ENCODE results near the gene MRM1. TPM values are rescaled to one million over a fixed set of nuclear protein-coding genes. Genes with fewer than 3 reads are reported as not detected.

Gene MRM1
- total RNA-seq, 1 donor from 2014 or later, result 12.0 TPM

Other genes with a start within 250 kb of the MRM1 start
- gene TBC1D3H, start 213.1 kb upstream of the MRM1 start, total RNA-seq (ENCODE audit: insufficient read depth, low replicate concordance), result 1.4 TPM
- 11.3 TPM for gene ZNHIT3, start 114.9 kb upstream of the MRM1 start, total RNA-seq (ENCODE audit: insufficient read depth, low replicate concordance)
- gene MYO19, start 66.7 kb upstream of the MRM1 start, total RNA-seq (ENCODE audit: insufficient read depth, low replicate concordance), result 37.1 TPM
- 8.2 TPM for gene PIGW, start 66.6 kb upstream of the MRM1 start, total RNA-seq (ENCODE audit: insufficient read depth, low replicate concordance)
- gene GGNBP2, start 56.7 kb upstream of the MRM1 start, total RNA-seq (ENCODE audit: insufficient read depth, low replicate concordance), result 86.9 TPM
- gene DHRS11, start 9.7 kb upstream of the MRM1 start, total RNA-seq (ENCODE audit: insufficient read depth, low replicate concordance), result 20.2 TPM